HG03439 (cell line): ENCODE results near the gene LRRN2.

Experiments used
- ATAC-seq: cut with Tn5 transposase; IDR thresholded peaks from one replicate; pipeline ENCODE4 v1.9.1; 2021; ENCODE audit warnings: mild to moderate bottlenecking, moderate library complexity; ENCODE audit not compliant: unreplicated experiment

Gene LRRN2

GRCh38 chr1:204664384-204664651 lies 21.2 kb downstream of the LRRN2 start:
- ATAC-seq = no peak

- ATAC-seq = no peak
Observed at GRCh38 chr1:204663644-204664383, 21.7 kb downstream of the LRRN2 start.

- ATAC-seq = no peak
Observed at GRCh38 chr1:204662530-204662929, 23.0 kb downstream of the LRRN2 start.

GRCh38 chr1:204660509-204660908 lies 25.0 kb downstream of the LRRN2 start:
- ATAC-seq = no peak

- ATAC-seq = no peak
Observed at GRCh38 chr1:204659056-204659455, 26.5 kb downstream of the LRRN2 start.

- no peak for ATAC-seq
Observed at GRCh38 chr1:204658295-204658694, 27.2 kb downstream of the LRRN2 start.

GRCh38 chr1:204653590-204654340 lies 31.8 kb downstream of the LRRN2 start:
- ATAC-seq = no peak

- no peak for ATAC-seq
Observed at GRCh38 chr1:204652497-204652896, 33.0 kb downstream of the LRRN2 start.

GRCh38 chr1:204651843-204652421 lies 33.6 kb downstream of the LRRN2 start:
- no peak for ATAC-seq

GRCh38 chr1:204650911-204651570 lies 34.5 kb downstream of the LRRN2 start:
- ATAC-seq = no peak

- ATAC-seq = no peak
Observed at GRCh38 chr1:204649721-204650521, 35.6 kb downstream of the LRRN2 start.

- no peak for ATAC-seq
Observed at GRCh38 chr1:204648576-204648975, 37.0 kb downstream of the LRRN2 start.

- ATAC-seq = no peak
Observed at GRCh38 chr1:204647805-204648153, 37.8 kb downstream of the LRRN2 start.

GRCh38 chr1:204647114-204647804 lies 38.3 kb downstream of the LRRN2 start:
- ATAC-seq = no peak

- ATAC-seq = no peak
Observed at GRCh38 chr1:204645666-204646065, 39.9 kb downstream of the LRRN2 start.

GRCh38 chr1:204645251-204645650 lies 40.3 kb downstream of the LRRN2 start:
- no peak for ATAC-seq

- no peak for ATAC-seq
Observed at GRCh38 chr1:204643503-204643902, 42.0 kb downstream of the LRRN2 start.

- ATAC-seq = no peak
Observed at GRCh38 chr1:204641936-204642335, 43.6 kb downstream of the LRRN2 start.

GRCh38 chr1:204641455-204641854 lies 44.1 kb downstream of the LRRN2 start:
- ATAC-seq = no peak

- ATAC-seq = no peak
Observed at GRCh38 chr1:204640578-204640977, 45.0 kb downstream of the LRRN2 start.
